Measurements from ENCODE around the gene SYNPR.

SYNPR gene

GRCh38 chr3:63559884-63560283 lies 281.8 kb downstream of the SYNPR start:
- no peak for DNase-seq (ENCODE audit: low read depth)
- no peak overlapping the region for H3K4me3 ChIP-seq (ENCODE audit: low read depth, low read length)
- TF ChIP-seq, protein P1, sequence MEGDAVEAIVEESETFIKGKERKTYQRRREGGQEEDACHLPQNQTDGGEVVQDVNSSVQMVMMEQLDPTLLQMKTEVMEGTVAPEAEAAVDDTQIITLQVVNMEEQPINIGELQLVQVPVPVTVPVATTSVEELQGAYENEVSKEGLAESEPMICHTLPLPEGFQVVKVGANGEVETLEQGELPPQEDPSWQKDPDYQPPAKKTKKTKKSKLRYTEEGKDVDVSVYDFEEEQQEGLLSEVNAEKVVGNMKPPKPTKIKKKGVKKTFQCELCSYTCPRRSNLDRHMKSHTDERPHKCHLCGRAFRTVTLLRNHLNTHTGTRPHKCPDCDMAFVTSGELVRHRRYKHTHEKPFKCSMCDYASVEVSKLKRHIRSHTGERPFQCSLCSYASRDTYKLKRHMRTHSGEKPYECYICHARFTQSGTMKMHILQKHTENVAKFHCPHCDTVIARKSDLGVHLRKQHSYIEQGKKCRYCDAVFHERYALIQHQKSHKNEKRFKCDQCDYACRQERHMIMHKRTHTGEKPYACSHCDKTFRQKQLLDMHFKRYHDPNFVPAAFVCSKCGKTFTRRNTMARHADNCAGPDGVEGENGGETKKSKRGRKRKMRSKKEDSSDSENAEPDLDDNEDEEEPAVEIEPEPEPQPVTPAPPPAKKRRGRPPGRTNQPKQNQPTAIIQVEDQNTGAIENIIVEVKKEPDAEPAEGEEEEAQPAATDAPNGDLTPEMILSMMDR (IDR thresholded peaks at IDR 0.05; ENCODE audit: low read depth, low read length, missing control alignments) = no peak

GRCh38 chr3:63561879-63562278 lies 283.8 kb downstream of the SYNPR start:
- DNase-seq (ENCODE audit: low read depth) = no peak
- TF ChIP-seq, protein P1 (IDR thresholded peaks at IDR 0.05; ENCODE audit: low read depth, low read length, missing control alignments) = no peak
- no peak overlapping the region for H3K4me3 ChIP-seq (ENCODE audit: low read depth, low read length)

- H3K4me3 ChIP-seq (ENCODE audit: low read depth, low read length) = no peak overlapping the region
- DNase-seq (ENCODE audit: low read depth) = no peak
These were observed 284.2 kb downstream of the SYNPR start for GRCh38 chr3:63562323-63562722.

DNA sequence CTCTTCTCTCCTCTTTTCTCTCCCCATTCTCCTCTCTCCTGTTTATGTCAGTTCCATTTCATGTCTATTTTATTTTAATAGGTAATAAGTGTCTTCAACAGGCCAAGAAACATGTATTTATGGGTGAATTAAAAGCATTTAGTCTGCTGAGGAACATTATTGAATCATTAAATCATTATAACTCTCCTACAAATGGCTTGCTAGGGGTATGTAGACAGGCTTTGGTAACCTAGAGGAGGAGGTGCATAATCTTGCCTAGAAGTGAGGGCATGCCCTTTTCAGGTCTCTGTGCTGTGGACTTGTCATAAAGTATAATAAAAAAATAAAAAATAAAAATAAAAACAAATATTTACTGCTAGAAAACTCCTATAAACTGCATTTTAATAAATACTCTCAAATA lies 285.5 kb downstream of the SYNPR start:
- no peak overlapping the region for H3K4me3 ChIP-seq (ENCODE audit: low read depth, low read length)
- TF ChIP-seq, protein P1 (IDR thresholded peaks at IDR 0.05; ENCODE audit: low read depth, low read length, missing control alignments) = no peak
- DNase-seq (ENCODE audit: low read depth) = no peak

More at GRCh38 chr3:63562323-63562722, 284.2 kb downstream of the SYNPR start:
- TF ChIP-seq, protein P1 (IDR thresholded peaks at IDR 0.05; ENCODE audit: low read depth, low read length, missing control alignments) = no peak

DNA sequence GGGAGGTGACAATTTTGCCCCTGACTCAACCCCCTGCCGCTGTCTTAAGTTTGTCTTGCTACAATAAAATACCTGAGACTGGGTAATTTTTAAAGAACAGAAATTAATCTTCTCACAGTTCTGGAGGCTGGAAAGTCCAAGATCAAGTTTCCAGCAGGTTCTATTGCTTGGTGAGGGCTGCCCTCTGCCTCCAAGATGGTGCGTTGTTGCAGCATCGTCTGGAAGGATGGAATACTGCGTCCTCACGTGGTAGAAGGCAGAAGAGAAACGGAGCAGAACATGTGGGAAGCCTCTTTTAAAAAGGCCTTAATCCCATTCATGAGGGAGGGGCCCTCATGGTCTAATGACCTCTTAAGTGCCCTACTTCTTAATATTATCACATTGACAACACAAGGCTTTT lies 287.1 kb downstream of the SYNPR start:
- no peak for DNase-seq (ENCODE audit: low read depth)
- TF ChIP-seq, protein P1 (IDR thresholded peaks at IDR 0.05; ENCODE audit: low read depth, low read length, missing control alignments) = no peak

GRCh38 chr3:63571682-63572081 lies 293.6 kb downstream of the SYNPR start:
- no peak overlapping the region for H3K4me3 ChIP-seq (ENCODE audit: low read depth, low read length)
- TF ChIP-seq, protein P1 (IDR thresholded peaks at IDR 0.05; ENCODE audit: low read depth, low read length, missing control alignments) = no peak
- DNase-seq (ENCODE audit: low read depth) = no peak

More for the DNA sequence above, 287.1 kb downstream of the SYNPR start:
- no peak overlapping the region for H3K4me3 ChIP-seq (ENCODE audit: low read depth, low read length)

- TF ChIP-seq, protein P1 (IDR thresholded peaks at IDR 0.05; ENCODE audit: low read depth, low read length, missing control alignments) = no peak
- DNase-seq (ENCODE audit: low read depth) = no peak
- no peak overlapping the region for H3K4me3 ChIP-seq (ENCODE audit: low read depth, low read length)
These were observed 298.7 kb downstream of the SYNPR start for GRCh38 chr3:63576846-63577245.
